Esophagus squamous epithelium (tissue), 5 donors: ENCODE results near the gene TBX2. TPM values are rescaled to one million over a fixed set of nuclear protein-coding genes. Genes with fewer than 3 reads are reported as not detected.

Source experiments
- DNase-seq: peaks from one replicate; lab custom pipeline; 2025; lab: John Stamatoyannopoulos, UW
- H3K27ac ChIP-seq, 4 donors: fragments of 200-600 bp; sonication (generic); one replicate each; pipeline ENCODE4 v1.5.1; 2016 to 2019; ENCODE audit warnings: mild to moderate bottlenecking in 1 of 4
- H3K27me3 ChIP-seq, 4 donors: fragments of 200-600 bp; sonication (generic); 1 replicate in 3 of 4; 2 replicates in 1 of 4; pipeline versions ENCODE4 v1.5.1 to v1.6.0; 2017 to 2021; ENCODE audit warnings: antibody characterized with exemption in 1 of 4
- H3K36me3 ChIP-seq, 3 donors: fragments of 200-600 bp; sonication (generic); one replicate each; pipeline ENCODE4 v1.5.1; 2016 to 2019
- H3K4me1 ChIP-seq, 3 donors: fragments of 200-600 bp; sonication (generic); one replicate each; pipeline ENCODE4 v1.5.1; 2017 to 2019
- H3K4me3 ChIP-seq, 4 donors: fragments of 200-600 bp; sonication (generic); 1 replicate in 3 of 4; 2 replicates in 1 of 4; pipeline ENCODE4 v1.5.1; 2016 to 2019; ENCODE audit warnings: mild to moderate bottlenecking in 2 of 4, moderate library complexity in 1 of 4
- H3K9me3 ChIP-seq, 3 donors: fragments of 200-600 bp; sonication (generic); one replicate each; pipeline ENCODE4 v1.5.1; 2016 to 2019
- CTCF ChIP-seq, 6 experiments: fragments of 450-650 bp in 4 of 6; fragments of 200-600 bp in 2 of 6; sonication (generic) in 2 of 6; IDR thresholded peaks; one replicate each; pipeline ENCODE4 v1.5.1; 2016 to 2019; ENCODE audit warnings: antibody characterized with exemption in 6 of 6, mild to moderate bottlenecking in 4 of 6, moderate library complexity in 4 of 6
- POLR2A ChIP-seq, 4 donors: fragments of 450-650 bp; IDR thresholded peaks; one replicate each; pipeline ENCODE4 v1.6.1; 2017; ENCODE audit warnings: antibody characterized with exemption in 4 of 4, mild to moderate bottlenecking in 4 of 4, moderate library complexity in 3 of 4
- WGBS, 2 donors: methylation state at CpG; one replicate each; pipeline ENCODE4 v1.1.5; 2018; 5-methylcytosine and 5-hydroxymethylcytosine counted together
- intact Hi-C: fragments of 100-400 bp; cut with DNase I; formaldehyde crosslinking; loops from one replicate; pipeline ENCODE4 v1.15.0; 2022
- total RNA-seq, 4 donors: library from RNA; depleted of rRNA; stranded (reverse); fragments of >200 nt; gene quantifications; one replicate each; pipeline ENCODE4 v1.1.0, GENCODE V29; 2016
- donor health status: DM: yes; HTN: yes; CAD: no.

The TBX2 gene
- total RNA-seq, 4 donors from 2014 or later: 2.2 to 13.4 (median 4.2) TPM

- no peak for DNase-seq
- Histone ChIP-seq H3K9me3 (no peaks in the 10 kb centered on the region), H3K27ac (peak overlapping the region in 2 of 4 donors; percentile 25 to 57), H3K4me3 (no peak overlapping the region), H3K4me1 (no peaks in the 10 kb centered on the region), H3K36me3 (no peaks in the 10 kb centered on the region), H3K27me3 (no peaks in the 10 kb centered on the region)
- 78 to 89% methylated on average over 3 to 6 of the region's 8 CpGs for WGBS, 2 donors
- intact Hi-C loops: no loop called here
- no peak for TF ChIP-seq POLR2A (IDR thresholded peaks at IDR 0.05)
- TF ChIP-seq CTCF (IDR thresholded peaks at IDR 0.05): no peak
Observed at GRCh38 chr17:61378658-61379456, 20.8 kb upstream of the TBX2 start.

- Histone ChIP-seq H3K27ac (peak overlapping the region in 2 of 4 donors; percentile 25 to 49), H3K4me1 (no peaks in the 10 kb centered on the region), H3K9me3 (no peaks in the 10 kb centered on the region), H3K4me3 (no peak overlapping the region), H3K27me3 (no peaks in the 10 kb centered on the region), H3K36me3 (no peaks in the 10 kb centered on the region)
- TF ChIP-seq POLR2A (IDR thresholded peaks at IDR 0.05) (no peak), CTCF (IDR thresholded peaks at IDR 0.05) (no peak)
- 86 to 87% methylated on average over 15 to 18 of the region's 21 CpGs for WGBS, 2 donors
- intact Hi-C loops: no loop called here
- no peak for DNase-seq
Observed at GRCh38 chr17:61379457-61380216, 20.0 kb upstream of the TBX2 start.

- H3K9me3 ChIP-seq: no peaks in the 10 kb centered on the region
- H3K27me3 ChIP-seq: no peaks in the 10 kb centered on the region
- no peak overlapping the region for H3K4me3 ChIP-seq
- WGBS, 2 donors: 83 to 87% methylated on average over 9 to 10 of the region's 10 CpGs
- intact Hi-C loops: no loop called here
- DNase-seq: no peak
- no peaks in the 10 kb centered on the region for H3K36me3 ChIP-seq
- TF ChIP-seq POLR2A (IDR thresholded peaks at IDR 0.05): no peak
- no peak for TF ChIP-seq CTCF (IDR thresholded peaks at IDR 0.05)
- peak overlapping the region in 2 of 4 donors; percentile 25 to 49 for H3K27ac ChIP-seq
- no peaks in the 10 kb centered on the region for H3K4me1 ChIP-seq
Observed at GRCh38 chr17:61380217-61380835, 19.3 kb upstream of the TBX2 start.

GRCh38 chr17:61380836-61381525 is 18.7 kb upstream of the TBX2 start:
- H3K4me3 ChIP-seq: no peak overlapping the region
- no peaks in the 10 kb centered on the region for H3K36me3 ChIP-seq
- intact Hi-C loops: no loop called here
- H3K27ac ChIP-seq: peak overlapping the region in 1 of 4 donors; percentile 28
- H3K9me3 ChIP-seq: no peaks in the 10 kb centered on the region
- DNase-seq: no peak
- TF ChIP-seq CTCF (IDR thresholded peaks at IDR 0.05) (no peak), POLR2A (IDR thresholded peaks at IDR 0.05) (no peak)
- H3K27me3 ChIP-seq: no peaks in the 10 kb centered on the region
- WGBS, 2 donors: 79 to 86% methylated on average over 8 to 18 of the region's 18 CpGs
- no peaks in the 10 kb centered on the region for H3K4me1 ChIP-seq
